HG03558 (cell line): ENCODE results near the gene RTN4.
"Not testable (repeated sequence)": the region's sequence is repeated elsewhere in the genome, so short reads cannot be mapped to it uniquely, and the experiment has no call there.

Experiments
- ATAC-seq: cut with Tn5 transposase; IDR thresholded peaks from one replicate; pipeline ENCODE4 v1.9.1; 2021; ENCODE audit warnings: moderate number of reproducible peaks; ENCODE audit not compliant: unreplicated experiment; ENCODE audit errors: extremely low read depth

RTN4 gene

DNA sequence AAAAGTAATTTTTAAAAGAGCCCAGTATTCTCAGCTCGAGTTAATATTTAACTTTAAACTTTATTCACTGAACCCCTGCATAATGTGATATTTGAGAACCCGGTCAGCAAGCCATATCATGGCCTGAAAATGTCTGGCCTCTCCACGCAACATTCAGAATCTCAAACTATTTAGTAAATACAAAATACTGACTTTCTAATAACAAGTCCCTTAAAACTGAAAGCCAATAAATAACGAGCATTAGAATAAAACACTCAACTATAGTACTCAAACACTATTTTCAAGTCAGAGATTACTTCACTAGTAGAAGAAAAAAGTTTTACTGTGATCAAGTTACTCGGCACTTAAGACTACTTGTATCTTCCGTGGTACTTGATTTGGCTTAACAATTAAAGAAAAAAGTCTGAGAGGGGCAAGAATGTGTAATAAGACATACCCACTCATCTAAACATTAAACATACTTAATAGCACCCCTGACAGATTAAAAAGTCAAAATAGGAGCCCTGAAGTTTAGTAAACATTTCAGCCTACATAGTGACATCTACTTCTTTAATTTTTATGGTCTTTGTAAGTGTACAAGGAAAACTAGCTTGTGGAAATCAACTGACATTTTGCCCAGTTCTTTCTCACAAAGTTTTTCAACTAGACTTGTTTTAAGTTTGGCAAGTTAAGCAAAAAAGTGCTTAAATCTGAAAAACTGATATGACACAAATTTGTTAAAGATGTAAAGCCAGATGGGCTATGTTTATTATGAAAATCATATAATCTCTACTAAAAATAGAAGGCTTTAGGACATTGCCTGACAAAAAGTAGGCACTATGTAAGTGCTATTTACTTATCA lies 38.2 kb downstream of the RTN4 start:
- ATAC-seq: no peak

DNA sequence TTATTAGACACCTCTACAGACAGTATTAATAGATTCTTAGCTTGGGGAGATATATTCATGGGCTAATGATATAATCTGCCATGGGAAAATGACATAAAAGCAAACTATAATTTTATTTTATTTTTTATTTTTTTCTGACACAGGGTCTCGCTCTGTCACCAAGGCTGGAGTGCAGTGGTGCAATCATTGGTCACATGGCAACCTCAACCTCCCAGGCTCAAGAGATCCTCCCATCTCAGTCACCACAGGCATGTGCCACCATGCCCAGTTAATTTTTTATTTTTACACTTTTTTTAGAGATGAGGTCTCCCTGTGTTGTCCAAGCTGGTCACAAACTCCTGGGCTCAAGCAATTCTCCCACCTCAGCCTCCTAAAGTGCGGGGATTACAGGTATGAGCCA lies 39.3 kb downstream of the RTN4 start:
- ATAC-seq: no peak

DNA sequence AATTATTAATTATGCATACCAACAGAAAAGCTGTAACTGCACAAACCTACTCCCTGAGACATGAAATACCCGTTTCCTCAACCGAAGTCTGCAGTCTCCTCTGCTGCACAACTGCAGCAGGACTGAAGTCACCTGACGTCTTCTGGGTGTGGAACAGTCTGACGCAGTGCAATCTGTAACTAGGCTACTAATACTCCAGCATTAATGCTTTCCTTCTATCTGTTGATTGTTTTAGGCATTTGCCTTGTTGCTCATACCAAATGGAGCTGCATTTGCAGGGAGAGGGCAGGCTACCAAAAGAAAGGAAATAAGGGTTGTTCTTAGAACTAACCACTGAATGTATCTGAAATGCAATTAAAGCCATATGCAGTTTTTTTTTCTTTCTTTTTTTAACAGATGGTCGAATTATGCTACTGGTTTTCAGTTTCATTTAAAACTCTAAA lies 40.1 kb downstream of the RTN4 start:
- peak; percentile 83 for ATAC-seq

DNA sequence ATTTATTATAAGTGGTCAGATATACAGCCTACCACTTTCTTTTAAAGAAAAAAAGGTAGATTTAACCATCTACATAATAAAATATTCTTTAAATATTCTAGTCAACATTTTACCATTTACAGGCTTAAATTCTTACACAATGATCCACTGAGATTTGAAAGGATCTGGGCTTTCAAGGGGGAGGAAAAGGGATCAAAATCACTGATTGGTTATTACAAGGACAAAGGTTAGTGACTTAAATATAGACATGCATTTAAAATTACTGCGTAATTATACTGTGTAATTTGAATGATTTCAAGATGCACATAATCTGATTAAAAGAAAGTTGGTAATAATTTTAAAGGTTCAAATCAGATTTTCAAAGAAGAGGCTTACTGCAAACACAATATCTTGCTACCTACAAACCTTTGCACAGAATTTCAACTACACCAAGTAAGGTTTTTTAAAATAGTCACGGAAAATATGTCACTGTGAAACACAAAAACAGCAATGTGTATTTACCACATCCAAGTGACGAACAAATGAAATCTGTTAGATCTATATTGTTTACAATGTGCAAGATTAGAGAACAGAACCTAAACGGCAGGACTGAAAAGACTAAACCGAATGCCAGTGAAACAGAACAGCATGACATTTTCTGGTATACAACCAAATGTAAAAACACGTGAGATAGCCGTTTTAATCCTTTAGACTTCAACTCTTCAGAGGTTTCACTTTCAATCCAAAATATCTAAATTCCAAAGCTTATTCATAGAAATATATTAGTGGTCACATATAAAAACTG lies 40.8 kb downstream of the RTN4 start:
- peak; percentile 8 for ATAC-seq

DNA sequence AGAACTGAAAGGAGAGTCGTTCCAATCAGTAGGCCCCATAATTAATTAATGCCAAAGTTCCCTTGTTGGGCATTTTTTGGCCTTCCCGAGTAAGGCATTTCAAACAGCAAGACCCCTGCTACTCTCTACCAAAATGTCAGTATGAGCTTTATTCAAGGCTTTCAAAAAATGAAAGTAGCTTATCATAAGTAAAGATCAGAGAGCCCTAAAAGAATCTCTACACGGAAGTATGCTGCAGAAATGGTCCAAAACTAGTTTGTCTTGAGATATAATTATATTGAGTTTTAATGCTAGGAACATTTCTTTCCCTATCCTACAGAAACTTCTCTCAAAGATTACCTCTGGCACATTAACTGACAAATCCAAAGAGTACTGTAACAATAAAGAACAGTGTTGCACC lies 43.9 kb downstream of the RTN4 start:
- ATAC-seq: no peak

DNA sequence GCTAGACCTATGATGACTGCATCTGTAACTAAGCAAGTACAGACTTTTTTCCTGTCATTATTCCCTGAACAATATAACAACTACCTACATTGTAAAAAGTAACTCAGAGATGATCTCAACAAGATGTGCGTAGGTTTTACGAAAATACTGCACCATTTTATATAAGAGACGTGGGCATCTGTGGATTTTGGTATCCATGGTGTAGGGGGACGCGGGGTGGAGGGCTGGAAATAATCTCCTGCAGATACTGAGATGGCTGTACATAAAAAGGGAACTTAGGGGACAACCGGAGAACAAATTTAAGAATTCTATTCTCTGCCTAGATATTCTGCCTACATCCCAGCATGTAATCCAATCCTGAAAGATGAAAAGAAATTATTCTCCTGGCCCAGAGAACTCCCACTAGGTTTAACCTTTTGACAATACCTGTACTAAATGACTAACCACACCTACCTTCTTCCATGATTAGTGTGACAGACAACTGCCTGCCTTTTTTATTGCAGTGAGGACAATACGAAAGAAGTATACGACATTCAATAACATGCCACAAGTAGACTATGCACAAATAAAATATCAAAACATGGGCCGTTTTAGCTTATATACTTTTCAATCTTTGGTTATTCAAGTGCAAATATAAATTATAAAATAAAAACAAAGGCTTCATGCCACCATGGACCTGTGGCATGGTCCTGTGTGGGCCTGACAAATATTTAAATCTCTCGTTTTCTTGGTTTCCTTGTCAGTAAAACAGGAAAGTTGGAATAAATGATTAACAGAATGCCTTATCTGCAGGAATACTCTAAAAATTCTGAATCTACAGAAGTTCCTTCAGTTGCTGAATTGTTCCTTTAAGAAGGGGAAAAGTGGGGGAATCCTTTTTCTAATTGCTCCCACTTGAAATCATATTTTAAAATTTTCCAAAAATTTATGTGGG lies 46.3 kb downstream of the RTN4 start:
- ATAC-seq: no peak

DNA sequence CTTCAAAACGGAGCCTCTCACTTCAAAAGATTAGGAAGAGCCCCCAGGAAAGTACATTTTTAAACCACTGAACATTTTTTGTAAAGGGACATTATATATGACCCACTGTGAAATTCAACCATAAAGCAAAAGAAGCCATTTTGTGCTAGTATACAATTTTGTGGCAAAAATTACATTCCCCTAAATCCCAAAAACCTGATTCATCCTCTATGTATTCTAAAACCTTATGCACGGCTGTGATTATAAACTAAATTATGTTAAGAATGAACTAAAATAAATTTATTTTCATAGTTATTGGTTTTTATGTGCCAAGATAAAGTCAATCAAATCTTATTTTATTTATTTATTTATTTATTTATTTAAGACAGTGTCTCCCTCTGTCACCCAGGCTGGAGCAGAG lies 48.5 kb downstream of the RTN4 start:
- no peak for ATAC-seq

DNA sequence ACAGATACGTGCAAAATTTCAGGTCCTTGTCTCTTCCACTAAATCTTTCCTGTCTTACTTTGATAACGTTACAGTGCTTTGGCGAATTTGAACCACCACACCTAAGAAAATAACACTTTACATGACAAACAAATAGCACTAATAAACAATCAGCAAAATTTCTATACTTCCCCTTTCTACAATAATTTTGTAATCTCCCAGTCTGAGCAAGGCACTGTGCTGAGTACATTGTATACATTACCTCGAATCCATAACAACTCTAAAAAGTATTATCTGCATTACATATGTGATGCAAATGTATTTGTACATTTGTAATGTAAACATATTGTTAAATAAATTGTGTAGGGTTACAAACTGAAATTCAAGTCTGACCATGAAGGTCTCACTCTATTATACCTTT lies 49.9 kb downstream of the RTN4 start:
- ATAC-seq: no peak

DNA sequence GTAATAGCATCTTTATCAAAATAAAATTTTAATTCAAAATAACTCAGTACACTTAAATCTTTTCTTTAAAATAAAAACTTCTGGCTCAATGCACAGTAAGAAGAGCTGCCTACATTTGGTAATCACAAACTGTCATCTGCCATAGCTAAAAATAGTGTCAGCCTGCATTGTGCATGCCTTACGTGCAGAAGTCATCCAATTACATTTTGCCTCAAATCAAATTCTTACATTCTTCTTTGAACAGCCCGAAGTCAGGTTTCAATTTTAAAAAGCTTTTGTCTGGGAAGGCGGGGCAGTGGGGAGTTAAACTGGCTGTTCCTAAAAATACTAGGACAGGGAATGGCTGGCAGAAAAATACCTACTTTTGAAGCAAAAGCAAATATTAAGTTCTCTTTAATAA lies 51.1 kb downstream of the RTN4 start:
- ATAC-seq: no peak

DNA sequence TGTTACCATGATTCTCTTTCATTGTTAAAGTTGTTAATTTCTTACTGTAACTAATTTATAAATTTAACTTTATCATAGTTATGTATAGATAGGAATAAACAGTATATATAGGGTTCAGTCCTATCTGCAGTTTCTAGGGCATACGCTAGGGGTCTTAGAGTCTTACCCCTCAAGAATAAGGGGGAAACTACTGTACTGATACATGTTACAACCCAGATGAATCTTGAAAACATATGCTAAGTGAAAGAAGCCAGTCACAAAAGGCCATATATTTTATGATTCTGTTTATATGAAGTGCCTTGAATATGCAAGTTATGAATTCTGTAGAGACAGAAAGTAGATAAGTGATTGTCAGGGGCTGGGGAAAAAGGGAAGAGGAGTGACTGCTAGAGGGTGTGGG lies 52.4 kb downstream of the RTN4 start:
- ATAC-seq: no peak

DNA sequence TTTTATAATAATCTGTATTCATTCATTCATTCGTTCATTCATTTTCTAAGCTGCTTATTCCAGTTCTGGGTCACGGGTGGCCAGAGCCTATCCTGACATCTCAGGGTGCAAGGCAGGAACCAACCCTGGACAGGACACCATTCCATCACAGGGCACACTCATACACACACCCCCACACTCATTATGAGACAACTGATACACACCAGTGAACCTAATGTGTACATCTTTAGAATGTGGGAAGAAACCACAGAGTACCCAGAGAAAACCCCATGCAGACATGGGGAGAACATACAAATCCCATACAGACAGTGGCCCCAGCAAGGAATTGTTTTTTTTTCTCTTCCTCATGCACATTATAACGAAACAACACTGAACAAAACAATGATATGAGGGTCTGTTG lies 54.7 kb downstream of the RTN4 start:
- ATAC-seq: no peak

DNA sequence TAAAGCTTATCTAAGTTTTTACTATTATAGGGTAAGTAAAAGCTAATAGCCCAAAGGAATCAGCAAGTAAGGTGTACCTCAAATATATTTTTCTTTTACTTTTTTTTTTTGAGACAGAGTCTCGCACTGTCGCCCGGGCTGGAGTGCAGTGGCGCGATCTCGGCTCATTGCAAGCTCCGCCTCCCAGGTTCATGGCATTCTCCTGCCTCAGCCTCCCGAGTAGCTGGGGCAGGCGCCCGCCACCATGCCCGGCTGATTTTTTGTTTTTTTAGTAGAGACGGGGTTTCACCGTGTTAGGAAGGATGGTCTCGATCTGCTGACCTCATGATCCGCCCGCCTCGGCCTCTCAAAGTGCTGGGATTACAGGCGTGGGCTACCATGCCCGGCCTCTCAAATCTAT lies 59.6 kb downstream of the RTN4 start:
- ATAC-seq: not testable (repeated sequence)

DNA sequence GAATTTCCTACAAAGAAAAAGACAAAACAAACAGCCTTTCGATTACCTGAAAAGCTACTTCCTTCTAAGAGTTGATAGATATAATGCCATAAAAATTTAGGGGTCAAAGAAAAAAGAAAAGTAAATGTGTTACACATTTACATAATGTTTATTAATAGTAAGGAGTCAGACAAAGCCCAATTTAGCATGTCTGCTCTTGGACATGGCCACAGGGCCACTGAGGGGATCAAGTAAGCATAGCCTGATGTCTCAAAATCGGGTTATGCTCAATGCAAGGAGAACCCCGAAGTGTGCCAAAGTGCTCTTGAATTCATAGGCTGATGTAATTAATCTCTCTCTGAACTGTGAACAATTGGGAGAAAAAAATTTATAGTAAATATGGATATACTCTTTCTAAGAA lies 61.6 kb downstream of the RTN4 start:
- ATAC-seq: no peak

DNA sequence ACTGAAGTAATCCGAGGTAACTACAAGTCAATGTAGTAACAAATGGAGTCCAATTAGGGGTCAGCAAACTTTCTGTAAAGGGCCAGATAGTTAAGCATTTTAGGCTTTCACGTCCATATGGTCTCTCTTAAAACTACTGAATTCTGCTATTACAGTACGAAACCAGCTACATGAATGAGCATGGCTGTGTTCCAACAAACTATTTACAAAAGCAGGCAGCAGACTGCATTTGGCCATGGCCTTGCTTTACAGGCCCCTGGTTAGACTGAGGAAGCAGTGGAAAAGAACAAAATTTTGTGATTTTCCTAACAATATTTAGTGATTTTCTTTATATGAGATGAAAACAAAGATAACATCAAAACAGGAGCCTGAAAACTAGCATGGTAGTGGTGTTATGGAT lies 64.0 kb downstream of the RTN4 start:
- ATAC-seq: no peak

DNA sequence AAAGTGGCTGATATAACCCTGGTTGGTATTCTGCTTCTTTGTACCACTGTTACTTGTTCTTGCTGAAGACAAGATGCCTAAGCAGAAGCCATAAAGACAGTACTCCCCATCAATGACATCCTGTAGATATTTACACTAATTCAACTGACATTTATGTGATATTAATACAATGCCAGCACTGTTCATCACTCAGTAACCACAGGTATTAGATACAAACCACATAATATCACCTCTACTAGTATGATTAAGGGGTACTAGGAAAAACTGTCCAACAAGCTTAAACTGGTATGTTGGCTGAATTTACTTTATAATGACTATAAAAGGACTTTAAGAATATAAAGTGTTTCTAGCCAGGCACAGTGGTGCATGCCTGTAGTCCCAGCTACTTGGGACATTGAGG lies 65.8 kb downstream of the RTN4 start:
- no peak for ATAC-seq

DNA sequence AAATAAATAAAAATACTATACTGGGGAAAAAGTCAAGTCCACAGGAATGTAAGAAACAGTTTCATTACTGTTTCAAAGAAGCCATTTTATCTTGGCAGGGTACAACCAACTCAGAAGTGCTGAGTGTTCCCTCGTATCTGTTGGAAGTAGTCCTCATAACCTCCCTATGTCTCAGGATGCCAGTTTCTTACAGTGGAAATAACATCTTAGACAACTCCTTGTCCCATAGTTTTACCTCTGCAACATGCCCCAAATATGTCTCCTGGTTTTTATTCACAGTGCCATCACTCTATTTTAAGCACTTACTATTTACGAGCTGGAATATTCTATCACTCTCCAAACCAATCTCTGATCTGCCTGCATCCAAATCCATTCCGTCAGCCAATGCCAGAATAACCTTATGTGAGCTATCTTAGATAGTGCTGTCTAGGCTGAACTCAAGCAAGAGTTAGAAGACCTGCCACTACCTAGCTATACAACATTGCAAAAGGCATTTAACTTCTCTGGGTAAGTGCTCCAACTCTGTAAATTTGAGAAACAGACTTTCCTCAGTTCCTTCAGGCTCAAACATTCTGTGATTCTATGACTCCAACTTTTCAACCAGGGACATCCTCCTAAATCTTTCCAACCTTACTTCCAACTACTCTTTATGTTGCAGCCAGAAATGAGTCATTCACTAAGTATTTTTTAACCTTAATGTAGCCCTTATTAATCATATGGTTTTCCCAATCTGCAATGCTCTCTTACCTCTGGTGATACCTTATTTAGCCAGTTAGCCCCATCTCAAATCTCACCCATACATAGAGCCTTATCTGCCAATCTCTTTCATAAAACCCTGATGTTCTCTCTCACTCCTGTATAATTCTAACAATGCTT lies 66.7 kb downstream of the RTN4 start:
- ATAC-seq: no peak

DNA sequence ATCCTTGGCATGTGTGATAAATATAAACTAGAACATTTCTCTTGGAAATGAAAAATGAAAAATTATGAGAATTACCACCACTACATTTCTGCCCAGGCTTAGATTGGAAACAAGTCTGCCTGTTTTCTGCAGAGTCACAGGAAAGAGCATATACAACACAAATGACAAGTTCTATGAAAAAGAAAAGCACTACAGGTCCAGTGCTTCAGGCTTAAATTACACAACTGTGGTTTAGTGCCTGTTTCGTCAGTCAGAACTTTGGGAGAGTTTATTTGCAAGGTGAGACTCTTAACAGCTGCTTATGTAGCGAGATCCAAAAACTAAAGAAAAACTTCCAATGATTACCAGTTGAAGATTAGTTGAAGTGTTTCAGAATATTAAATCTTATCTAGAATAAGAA lies 68.9 kb downstream of the RTN4 start:
- no peak for ATAC-seq

DNA sequence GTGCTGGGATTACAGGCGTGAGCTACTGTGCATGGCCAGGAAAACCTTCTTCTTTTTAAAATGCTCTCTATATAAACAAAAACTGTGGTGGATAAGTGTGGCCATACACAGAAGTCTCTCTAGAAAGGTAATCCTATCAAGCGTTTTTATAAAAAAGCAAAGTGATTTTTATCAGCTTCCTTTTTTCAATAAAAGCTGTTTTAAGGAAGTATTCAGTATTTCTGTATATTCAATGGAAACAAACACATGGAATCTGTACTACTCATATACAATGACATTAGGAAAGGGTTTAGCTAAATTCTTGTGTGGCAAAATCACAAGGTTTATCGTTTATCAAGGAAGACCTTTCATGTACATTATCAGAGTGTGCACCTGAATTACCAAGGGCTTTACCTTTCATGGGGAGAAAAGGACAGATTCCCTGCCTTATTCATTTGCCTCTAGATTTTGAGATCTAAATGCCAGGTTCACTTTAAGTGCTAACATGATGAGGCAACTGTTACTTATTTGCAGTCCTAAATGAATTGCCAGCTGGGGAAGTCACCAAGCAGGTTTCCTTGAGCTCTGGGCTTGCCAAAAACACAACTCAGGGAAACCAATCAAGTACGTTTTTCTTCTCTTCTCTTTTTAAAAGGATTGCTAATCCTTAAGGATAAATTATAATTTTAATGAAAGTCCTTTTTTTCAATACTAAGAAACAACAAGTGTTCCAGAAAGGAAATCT lies 70.8 kb downstream of the RTN4 start:
- no peak for ATAC-seq

DNA sequence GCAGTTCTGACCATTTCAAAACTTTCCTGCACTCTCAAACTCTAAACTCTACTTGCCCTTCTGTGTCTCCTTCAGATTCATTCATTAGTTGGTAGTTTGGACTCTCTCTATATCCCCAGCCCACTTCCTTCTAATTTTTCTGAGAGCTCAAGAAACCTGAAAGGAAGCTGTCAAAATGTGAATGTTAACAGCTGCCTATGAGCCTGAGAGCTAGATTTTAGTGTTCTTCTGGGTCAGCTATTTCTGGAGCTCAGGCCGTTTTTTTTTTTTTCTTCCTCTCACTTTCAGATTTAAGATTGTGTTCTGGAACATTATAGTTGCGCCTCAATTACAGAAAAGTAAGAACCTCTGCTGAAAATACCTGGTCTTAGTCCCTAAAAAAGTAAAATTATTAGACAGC lies 73.1 kb downstream of the RTN4 start:
- ATAC-seq: peak; percentile 88
